Liver (tissue), 3 donors: ENCODE measurements around the gene STEAP3.

Experiments
- ATF3 ChIP-seq: IDR thresholded peaks from 2 replicates; pipeline ENCODE4 v1.6.1; 2016; ENCODE audit warnings: antibody characterized with exemption
- CTCF ChIP-seq: fragments of 150-350 bp; IDR thresholded peaks from 2 replicates; pipeline ENCODE4 v1.5.1; 2017; ENCODE audit warnings: improper control_type of control experiment, low read depth, low read length; ENCODE audit not compliant: missing input control
- EGR1 ChIP-seq, 2 donors: IDR thresholded peaks; 2 replicates each; pipeline ENCODE4 v1.6.1; 2016 to 2018; ENCODE audit warnings: antibody characterized with exemption in 2 of 2, low read depth in 2 of 2
- RAD21 ChIP-seq, 2 donors: IDR thresholded peaks; 2 replicates each; pipeline ENCODE4 v1.6.1; 2016; ENCODE audit warnings: antibody characterized with exemption in 2 of 2, mild to moderate bottlenecking in 2 of 2
- SP1 ChIP-seq: IDR thresholded peaks from 2 replicates; pipeline ENCODE4 v1.6.1; 2018; ENCODE audit warnings: antibody characterized with exemption, mild to moderate bottlenecking
- TAF1 ChIP-seq: conservative IDR thresholded peaks from 2 replicates; pipeline ENCODE4 v1.6.1; 2016; ENCODE audit warnings: antibody characterized with exemption, mild to moderate bottlenecking
- YY1 ChIP-seq: IDR thresholded peaks from 2 replicates; pipeline ENCODE4 v1.6.1; 2016; ENCODE audit warnings: antibody characterized with exemption, mild to moderate bottlenecking
- donor health status: healthy.
- donor health status: healthy.

GRCh38 chr2:119179991-119180390 lies 43.6 kb upstream of the STEAP3 start:
- TF ChIP-seq RAD21 (IDR thresholded peaks at IDR 0.05) (no peak), CTCF (no peak), ATF3 (no peak), YY1 (no peak), TAF1 (no peak), SP1 (no peak), EGR1 (IDR thresholded peaks at IDR 0.05; ENCODE audit: low read depth in 2 of 2) (no peak)
